ENCODE data around the gene KDM6B. TPM values are rescaled to one million over a fixed set of nuclear protein-coding genes. Genes with fewer than 3 reads are reported as not detected.

The KDM6B gene
- total RNA-seq, 1 experiment from 2014 or later: 19.9 TPM

GRCh38 chr17:7838090-7839075 is 4.4 kb downstream of the KDM6B start:
- no peak for DNase-seq (ENCODE audit: low read depth, low spot score)
- no peaks in the 10 kb centered on the region for H3K27me3 ChIP-seq (ENCODE audit: control insufficient read depth, insufficient read depth, low read length)
- no peaks in the 10 kb centered on the region; the same call in 1 of the 2 replicates for H3K36me3 ChIP-seq (ENCODE audit: control insufficient read depth, insufficient read depth, low read length)
- H3K27ac ChIP-seq (ENCODE audit: low read length): peak overlapping the region; percentile 85
- ATAC-seq: no peak
- no peak for TF ChIP-seq TCF7L2 (IDR thresholded peaks at IDR 0.05; ENCODE audit: low read depth, low read length)
- no peak for TF ChIP-seq CTCF (IDR thresholded peaks at IDR 0.05)
- TF ChIP-seq POLR2AphosphoS5 (IDR thresholded peaks at IDR 0.05; ENCODE audit: low read depth, low read length): no peak
- TF ChIP-seq, protein P1, sequence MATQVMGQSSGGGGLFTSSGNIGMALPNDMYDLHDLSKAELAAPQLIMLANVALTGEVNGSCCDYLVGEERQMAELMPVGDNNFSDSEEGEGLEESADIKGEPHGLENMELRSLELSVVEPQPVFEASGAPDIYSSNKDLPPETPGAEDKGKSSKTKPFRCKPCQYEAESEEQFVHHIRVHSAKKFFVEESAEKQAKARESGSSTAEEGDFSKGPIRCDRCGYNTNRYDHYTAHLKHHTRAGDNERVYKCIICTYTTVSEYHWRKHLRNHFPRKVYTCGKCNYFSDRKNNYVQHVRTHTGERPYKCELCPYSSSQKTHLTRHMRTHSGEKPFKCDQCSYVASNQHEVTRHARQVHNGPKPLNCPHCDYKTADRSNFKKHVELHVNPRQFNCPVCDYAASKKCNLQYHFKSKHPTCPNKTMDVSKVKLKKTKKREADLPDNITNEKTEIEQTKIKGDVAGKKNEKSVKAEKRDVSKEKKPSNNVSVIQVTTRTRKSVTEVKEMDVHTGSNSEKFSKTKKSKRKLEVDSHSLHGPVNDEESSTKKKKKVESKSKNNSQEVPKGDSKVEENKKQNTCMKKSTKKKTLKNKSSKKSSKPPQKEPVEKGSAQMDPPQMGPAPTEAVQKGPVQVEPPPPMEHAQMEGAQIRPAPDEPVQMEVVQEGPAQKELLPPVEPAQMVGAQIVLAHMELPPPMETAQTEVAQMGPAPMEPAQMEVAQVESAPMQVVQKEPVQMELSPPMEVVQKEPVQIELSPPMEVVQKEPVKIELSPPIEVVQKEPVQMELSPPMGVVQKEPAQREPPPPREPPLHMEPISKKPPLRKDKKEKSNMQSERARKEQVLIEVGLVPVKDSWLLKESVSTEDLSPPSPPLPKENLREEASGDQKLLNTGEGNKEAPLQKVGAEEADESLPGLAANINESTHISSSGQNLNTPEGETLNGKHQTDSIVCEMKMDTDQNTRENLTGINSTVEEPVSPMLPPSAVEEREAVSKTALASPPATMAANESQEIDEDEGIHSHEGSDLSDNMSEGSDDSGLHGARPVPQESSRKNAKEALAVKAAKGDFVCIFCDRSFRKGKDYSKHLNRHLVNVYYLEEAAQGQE (IDR thresholded peaks at IDR 0.05; ENCODE audit: insufficient read depth in 1 of 2, low read depth in 2 of 2, low read length in 1 of 2): no peak
- TF ChIP-seq SIN3A (IDR thresholded peaks at IDR 0.05; ENCODE audit: borderline replicate concordance, insufficient read depth, low read depth, low read length): no peak
- no peaks in the 10 kb centered on the region for H3K9me3 ChIP-seq (ENCODE audit: control insufficient read depth, insufficient read depth, low read depth, low read length)
- H3K4me3 ChIP-seq (ENCODE audit: low read depth in 2 of 2, low read length in 2 of 2): peak overlapping the region; percentile 66 to 83
- ChIA-PET CTCF (no interaction called here), POLR2A (no interaction called here)
- in situ Hi-C loops (cut with HindIII; ENCODE audit: low pct_unique_long_range_greater_than_20kb, low sequenced_read_pairs) (no loop called here), intact Hi-C loops (cut with micrococcal nuclease; ENCODE audit: unreplicated experiment) (no loop called here)
- H3K4me1 ChIP-seq (ENCODE audit: control insufficient read depth, insufficient read depth, low read length): peaks cover 42% of the 10 kb centered on the region
- BruUV-seq (replicated peaks): no TSS peak

- ChIA-PET POLR2A (no interaction called here), CTCF (no interaction called here)
- Histone ChIP-seq H3K27ac (ENCODE audit: low read length) (peak overlapping the region; percentile 85), H3K27me3 (ENCODE audit: control insufficient read depth, insufficient read depth, low read length) (no peaks in the 10 kb centered on the region), H3K4me1 (ENCODE audit: control insufficient read depth, insufficient read depth, low read length) (peaks cover 39% of the 10 kb centered on the region), H3K36me3 (ENCODE audit: control insufficient read depth, insufficient read depth, low read length) (no peaks in the 10 kb centered on the region; the same call in 1 of the 2 replicates), H3K9me3 (ENCODE audit: control insufficient read depth, insufficient read depth, low read depth, low read length) (no peaks in the 10 kb centered on the region), H3K4me3 (ENCODE audit: low read depth in 2 of 2, low read length in 2 of 2) (no peak overlapping the region)
- TF ChIP-seq SIN3A (IDR thresholded peaks at IDR 0.05; ENCODE audit: borderline replicate concordance, insufficient read depth, low read depth, low read length): no peak
- TF ChIP-seq, protein P1 (IDR thresholded peaks at IDR 0.05; ENCODE audit: insufficient read depth in 1 of 2, low read depth in 2 of 2, low read length in 1 of 2): no peak
- TF ChIP-seq TCF7L2 (IDR thresholded peaks at IDR 0.05; ENCODE audit: low read depth, low read length): no peak
- DNase-seq (ENCODE audit: low read depth, low spot score) (no peak), ATAC-seq (no peak)
- in situ Hi-C loops (cut with HindIII; ENCODE audit: low pct_unique_long_range_greater_than_20kb, low sequenced_read_pairs) (no loop called here), intact Hi-C loops (cut with micrococcal nuclease; ENCODE audit: unreplicated experiment) (no loop called here)
- BruUV-seq (replicated peaks): no TSS peak
These were observed 5.3 kb downstream of the KDM6B start for GRCh38 chr17:7839190-7839875.

Measured in Panc1 (cell line).